ENCODE measurements around the gene ECT2L. TPM values are rescaled to one million over a fixed set of nuclear protein-coding genes. Genes with fewer than 3 reads are reported as not detected.

Gene ECT2L
- total RNA-seq, 1 experiment from 2014 or later: not detected

DNA sequence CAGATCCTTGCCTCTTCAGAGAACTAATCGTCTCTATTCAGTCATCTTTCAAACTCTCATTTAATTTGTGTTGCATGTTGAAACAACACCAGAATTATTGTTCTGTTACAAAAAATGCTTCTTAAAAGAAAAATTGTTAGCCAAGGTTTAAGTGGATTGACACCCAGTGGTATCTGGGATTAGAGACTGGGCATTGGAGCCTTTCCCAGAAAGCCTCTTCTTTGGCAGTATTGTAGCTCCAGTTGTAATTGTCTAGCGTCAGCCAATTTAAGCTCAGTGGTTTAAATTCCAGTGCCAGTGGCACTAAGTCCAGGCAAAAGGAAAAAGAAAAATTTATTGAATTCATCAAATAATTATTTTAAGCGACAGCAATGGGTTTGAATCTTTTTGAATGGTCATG, 21.5 kb upstream of the ECT2L start:
- H3K9me3 Mint-ChIP-seq: no peaks in the 10 kb centered on the region
- Histone ChIP-seq H2BK12ac (ENCODE audit: insufficient read length, low read depth, low read length) (no peak overlapping the region), H3K79me2 (ENCODE audit: insufficient read depth, low read length) (no peaks in the 10 kb centered on the region), H3K14ac (ENCODE audit: insufficient read depth, low read length) (no peak overlapping the region), H2BK15ac (ENCODE audit: low read depth, low read length) (no peak overlapping the region), H3K27me3 (ENCODE audit: insufficient read depth, low read length) (no peaks in the 10 kb centered on the region), H4K20me1 (ENCODE audit: control insufficient read depth, insufficient read depth, insufficient read length) (no peaks in the 10 kb centered on the region), H4K5ac (ENCODE audit: insufficient read length, low read depth, low read length) (no peak overlapping the region), H3K9ac (ENCODE audit: extremely low read depth, insufficient read length, low read length) (no peak overlapping the region), H3T11ph (ENCODE audit: low read length) (no peak overlapping the region), H3K23me2 (ENCODE audit: insufficient read length, low read depth, low read length, poor library complexity, severe bottlenecking) (peaks cover 3% of the 10 kb centered on the region), H3K27ac (ENCODE audit: insufficient read length, low read depth, low read length) (no peak overlapping the region), H3K23ac (ENCODE audit: insufficient read length, low read depth, low read length) (no peak overlapping the region), H3K79me1 (ENCODE audit: insufficient read depth, low read depth, low read length, poor library complexity, severe bottlenecking) (no peaks in the 10 kb centered on the region), H3K4me1 (ENCODE audit: insufficient read depth, low read length) (no peaks in the 10 kb centered on the region), H2BK5ac (ENCODE audit: insufficient read length, low read length) (no peak overlapping the region), H2BK120ac (ENCODE audit: low read depth, low read length, poor library complexity, severe bottlenecking) (no peak overlapping the region), H3K9me3 (ENCODE audit: control insufficient read depth, low read depth, low read length) (no peaks in the 10 kb centered on the region), H3K4ac (ENCODE audit: low read depth, low read length) (no peak overlapping the region), H4K91ac (ENCODE audit: insufficient read length, low read depth, low read length) (no peak overlapping the region), H3K18ac (ENCODE audit: insufficient read length, low read depth, low read length) (no peak overlapping the region), H2BK20ac (ENCODE audit: low read depth, low read length, poor library complexity, severe bottlenecking) (no peak overlapping the region), H3K56ac (ENCODE audit: insufficient read length, low read depth, low read length) (no peak overlapping the region), H2AFZ (ENCODE audit: low read length) (no peak overlapping the region), H3K4me2 (ENCODE audit: insufficient read depth, insufficient read length, low read length) (peak overlapping the region; percentile 75), H4K8ac (replicated peaks; ENCODE audit: insufficient read length, low read depth, low read length) (no peak overlapping the region), H2AK5ac (ENCODE audit: insufficient read length, low read length) (no peak overlapping the region)
- DNase-seq: no peak
- H3K27ac Mint-ChIP-seq: peak overlapping the region in 2 of 3 experiments; percentile 57 to 100; a peak in 2 of 7 replicates
- TF ChIP-seq CTCF (conservative IDR thresholded peaks at IDR 0.05): no peak
- no peaks in the 10 kb centered on the region for H3K36me3 Mint-ChIP-seq (ENCODE audit: insufficient read depth in 1 of 3, low read depth in 3 of 3)
- peak overlapping the region; percentile 100 for H3K4me3 Mint-ChIP-seq
- no CpG with 5 or more reads among the region's 3 CpGs for WGBS (ENCODE audit: extremely low coverage, insufficient read length, low lambda C conversion rate)
- H3K27me3 Mint-ChIP-seq (ENCODE audit: low read depth): no peaks in the 10 kb centered on the region
- H3K4me1 Mint-ChIP-seq: peaks cover 10 to 19% of the 10 kb centered on the region in 2 experiments
